HepG2 (cell line): ENCODE measurements around the gene CCDC91. TPM values are rescaled to one million over a fixed set of nuclear protein-coding genes. Genes with fewer than 3 reads are reported as not detected.

ENCODE experiments used
- ATF6 ChIP-seq: sonication (generic); formaldehyde crosslinking; conservative IDR thresholded peaks from 2 replicates; pipeline ENCODE4 v1.4.0; 2020; ENCODE audit warnings: missing genetic modification reagents
- E2F1 ChIP-seq: sonication (generic); formaldehyde crosslinking; IDR thresholded peaks from 2 replicates; pipeline ENCODE4 v1.5.0; 2020; ENCODE audit warnings: missing genetic modification reagents
- KLF11 ChIP-seq: IDR thresholded peaks from 2 replicates; pipeline ENCODE4 v1.6.1; 2016; ENCODE audit warnings: missing compliant biosample characterization
- MTERF4 ChIP-seq: sonication (generic); formaldehyde crosslinking; IDR thresholded peaks from 2 replicates; pipeline ENCODE4 v1.8.0; 2023; ENCODE audit warnings: mild to moderate bottlenecking, missing genetic modification reagents
- NCOA1 ChIP-seq: sonication (generic); formaldehyde crosslinking; IDR thresholded peaks from 2 replicates; pipeline ENCODE4 v1.9.0; 2021; ENCODE audit warnings: missing genetic modification reagents
- NFIC ChIP-seq: IDR thresholded peaks from 2 replicates; pipeline ENCODE4 v1.6.1; 2012; ENCODE audit warnings: mild to moderate bottlenecking, low read length, inconsistent platforms
- NR3C1 ChIP-seq: sonication (generic); formaldehyde crosslinking; IDR thresholded peaks from 2 replicates; pipeline ENCODE4 v1.4.0; 2020; ENCODE audit warnings: missing genetic modification reagents
- PHF21A ChIP-seq: sonication (generic); formaldehyde crosslinking; IDR thresholded peaks from 2 replicates; pipeline ENCODE4 v1.5.0; 2020; ENCODE audit warnings: mild to moderate bottlenecking, missing genetic modification reagents
- PLSCR1 ChIP-seq: sonication (generic); formaldehyde crosslinking; IDR thresholded peaks from 2 replicates; pipeline ENCODE4 v1.5.0; 2020; ENCODE audit warnings: missing genetic modification reagents, mild to moderate bottlenecking, borderline replicate concordance
- SNAPC4 ChIP-seq: sonication (generic); formaldehyde crosslinking; IDR thresholded peaks from 2 replicates; pipeline ENCODE4 v1.4.0; 2020; ENCODE audit warnings: mild to moderate bottlenecking, missing genetic modification reagents
- THAP9 ChIP-seq: sonication (generic); formaldehyde crosslinking; IDR thresholded peaks from 2 replicates; pipeline ENCODE4; 2020; ENCODE audit warnings: missing genetic modification reagents, mild to moderate bottlenecking, borderline replicate concordance
- YEATS4 ChIP-seq: sonication (generic); formaldehyde crosslinking; IDR thresholded peaks from 2 replicates; pipeline ENCODE4 v1.4.0; 2020; ENCODE audit warnings: missing genetic modification reagents, borderline replicate concordance
- ZBTB7A ChIP-seq: sonication (generic); formaldehyde crosslinking; IDR thresholded peaks from 2 replicates; pipeline ENCODE4 v1.8.0; 2022; ENCODE audit warnings: mild to moderate bottlenecking, missing genetic modification reagents
- ZNF562 ChIP-seq: sonication (generic); formaldehyde crosslinking; IDR thresholded peaks from 2 replicates; pipeline ENCODE4 v1.8.0; 2022; ENCODE audit warnings: missing genetic modification reagents, borderline replicate concordance
- ZNF724P ChIP-seq: sonication (generic); formaldehyde crosslinking; IDR thresholded peaks from 2 replicates; pipeline ENCODE4 v1.8.0; 2022; ENCODE audit warnings: missing genetic modification reagents, borderline replicate concordance
- polyA plus RNA-seq, 8 experiments: library from polyadenylated mRNA; depleted of rRNA in 3 of 8; stranded (reverse) in 7 of 8; unstranded in 1 of 8; fragments of >200 nt; fragmentation: Illumina TruSeq in 4 of 8; extraction: Trizol in 4 of 8; gene quantifications; 2 replicates each; pipeline versions ENCODE4 v1.2.1 to v1.2.3, GENCODE V29; 2011 to 2016; ENCODE audit warnings: low read depth in 4 of 8, missing spikeins in 1 of 8, mixed read lengths in 1 of 8; ENCODE audit not compliant: insufficient read depth in 1 of 8
- total RNA-seq, 5 experiments: library from RNA; depleted of rRNA; stranded (reverse); fragments of >200 nt; fragmentation: Illumina TruSeq; extraction: Trizol; gene quantifications; 2 replicates each; pipeline ENCODE4 v1.2.3, GENCODE V29; 2016; ENCODE audit warnings: low read depth in 1 of 5

CCDC91 gene
- total and polyA plus RNA-seq, 2 of the 13 experiments (the other 11 are each of a cell fraction or from before 2014, with no cell fraction given): 9.8 to 15.8 TPM

- peak; percentile 87 for TF ChIP-seq THAP9 (CRISPR knock-in tag)
- TF ChIP-seq NFIC: no peak
- TF ChIP-seq ZNF724P (CRISPR knock-in tag): peak; percentile 65; the same call in 1 of the 2 replicates
- peak; percentile 83 for TF ChIP-seq ZBTB7A
- TF ChIP-seq ZNF562 (CRISPR knock-in tag): no peak
- TF ChIP-seq NR3C1 (CRISPR knock-in tag): no peak
- TF ChIP-seq E2F1: peak; percentile 89
- no peak for TF ChIP-seq PHF21A (CRISPR knock-in tag)
- TF ChIP-seq NCOA1 (CRISPR knock-in tag): peak; percentile 91
- peak; percentile 44; the same call in 1 of the 2 replicates for TF ChIP-seq SNAPC4 (CRISPR knock-in tag)
- no peak for TF ChIP-seq MTERF4
- 0 out of 2 replicates have a peak, but pooled peaks have one; percentile 2 for TF ChIP-seq KLF11 (CRISPR knock-in tag)
- peak; percentile 97 for TF ChIP-seq YEATS4
- no peak for TF ChIP-seq ATF6 (CRISPR knock-in tag)
- TF ChIP-seq PLSCR1 (CRISPR knock-in tag): peak; percentile 92; the same call in 1 of the 2 replicates
Observed at GRCh38 chr12:28190321-28191050, at the start of gene CCDC91 (continued).
